Measurements from ENCODE around the gene PPM1L.

- TF ChIP-seq CTCF (IDR thresholded peaks at IDR 0.05) (no peak), POLR2A (IDR thresholded peaks at IDR 0.05) (no peak), POLR2AphosphoS5 (IDR thresholded peaks at IDR 0.05; ENCODE audit: insufficient read depth in 1 of 2, low read depth in 1 of 2) (peak in 1 of 2 donors; percentile 44)
Measured at GRCh38 chr3:161104561-161105551, 348.8 kb downstream of the PPM1L start, which contains the start of gene B3GALNT1.

Data from vagina (tissue), 2 donors.